ENCODE results near the gene PPFIBP2. TPM values are rescaled to one million over a fixed set of nuclear protein-coding genes. Genes with fewer than 3 reads are reported as not detected.

Gene PPFIBP2
- total RNA-seq, 1 donor from 2014 or later: 65.8 TPM

DNA sequence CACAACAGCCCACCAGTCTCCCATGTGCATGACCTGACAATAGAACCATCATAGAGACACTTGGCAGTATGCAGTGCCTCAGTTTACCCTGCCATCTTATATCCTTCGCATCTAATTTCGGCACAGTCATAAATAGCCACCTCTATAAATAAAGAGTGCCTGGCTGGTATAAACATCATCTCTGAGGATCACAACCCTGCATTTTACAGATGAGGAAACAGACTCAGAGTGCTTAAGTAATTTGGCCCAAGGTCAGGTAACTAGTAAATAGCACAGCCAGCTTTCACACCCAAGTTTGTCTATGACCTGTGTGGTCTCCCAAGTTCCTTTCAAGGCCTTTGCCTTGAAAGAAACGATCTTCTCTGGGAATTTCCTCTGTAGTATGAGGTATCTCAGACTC is 114.9 kb downstream of the PPFIBP2 start:
- no peaks in the 10 kb centered on the region for H3K9me3 Mint-ChIP-seq
- H3K36me3 Mint-ChIP-seq: peaks cover 51% of the 10 kb centered on the region
- peaks cover 8% of the 10 kb centered on the region for H3K4me1 Mint-ChIP-seq
- DNase-seq (ENCODE audit: low spot score in 2 of 2, unreplicated experiment in 2 of 2): no peak
- TF ChIP-seq, protein P1, sequence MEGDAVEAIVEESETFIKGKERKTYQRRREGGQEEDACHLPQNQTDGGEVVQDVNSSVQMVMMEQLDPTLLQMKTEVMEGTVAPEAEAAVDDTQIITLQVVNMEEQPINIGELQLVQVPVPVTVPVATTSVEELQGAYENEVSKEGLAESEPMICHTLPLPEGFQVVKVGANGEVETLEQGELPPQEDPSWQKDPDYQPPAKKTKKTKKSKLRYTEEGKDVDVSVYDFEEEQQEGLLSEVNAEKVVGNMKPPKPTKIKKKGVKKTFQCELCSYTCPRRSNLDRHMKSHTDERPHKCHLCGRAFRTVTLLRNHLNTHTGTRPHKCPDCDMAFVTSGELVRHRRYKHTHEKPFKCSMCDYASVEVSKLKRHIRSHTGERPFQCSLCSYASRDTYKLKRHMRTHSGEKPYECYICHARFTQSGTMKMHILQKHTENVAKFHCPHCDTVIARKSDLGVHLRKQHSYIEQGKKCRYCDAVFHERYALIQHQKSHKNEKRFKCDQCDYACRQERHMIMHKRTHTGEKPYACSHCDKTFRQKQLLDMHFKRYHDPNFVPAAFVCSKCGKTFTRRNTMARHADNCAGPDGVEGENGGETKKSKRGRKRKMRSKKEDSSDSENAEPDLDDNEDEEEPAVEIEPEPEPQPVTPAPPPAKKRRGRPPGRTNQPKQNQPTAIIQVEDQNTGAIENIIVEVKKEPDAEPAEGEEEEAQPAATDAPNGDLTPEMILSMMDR (IDR thresholded peaks at IDR 0.05; ENCODE audit: unreplicated experiment): no peak
- H3K27me3 Mint-ChIP-seq (ENCODE audit: low read depth): no peaks in the 10 kb centered on the region
- H3K4me3 Mint-ChIP-seq: no peak overlapping the region
- H3K27ac Mint-ChIP-seq: no peak overlapping the region

DNA sequence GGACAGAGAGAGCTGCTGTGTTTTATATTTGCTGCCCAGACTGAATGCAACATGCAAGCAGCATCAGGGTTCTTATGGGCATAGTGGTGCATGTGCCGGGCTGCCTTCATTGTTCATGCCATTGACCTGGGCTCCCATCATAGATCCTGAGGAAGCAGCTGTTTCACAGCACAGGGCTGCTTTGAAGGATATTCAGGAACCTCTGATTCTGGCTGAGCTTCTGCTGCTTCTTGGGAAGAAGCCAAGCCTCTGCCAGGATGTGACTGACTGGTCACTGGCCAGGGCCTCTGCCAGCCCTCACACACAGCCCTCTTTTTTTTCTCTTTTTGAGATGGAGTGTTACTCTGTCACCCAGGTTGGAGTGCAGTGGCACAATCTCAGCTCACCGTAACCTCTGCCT is 116.2 kb downstream of the PPFIBP2 start:
- Mint-ChIP-seq H3K27ac (no peak overlapping the region), H3K27me3 (ENCODE audit: low read depth) (no peaks in the 10 kb centered on the region), H3K4me3 (no peak overlapping the region), H3K9me3 (no peaks in the 10 kb centered on the region), H3K36me3 (peaks cover 59% of the 10 kb centered on the region), H3K4me1 (peaks cover 8% of the 10 kb centered on the region)
- TF ChIP-seq, protein P1 (IDR thresholded peaks at IDR 0.05; ENCODE audit: unreplicated experiment): no peak
- no peak for DNase-seq (ENCODE audit: low spot score in 2 of 2, unreplicated experiment in 2 of 2)

DNA sequence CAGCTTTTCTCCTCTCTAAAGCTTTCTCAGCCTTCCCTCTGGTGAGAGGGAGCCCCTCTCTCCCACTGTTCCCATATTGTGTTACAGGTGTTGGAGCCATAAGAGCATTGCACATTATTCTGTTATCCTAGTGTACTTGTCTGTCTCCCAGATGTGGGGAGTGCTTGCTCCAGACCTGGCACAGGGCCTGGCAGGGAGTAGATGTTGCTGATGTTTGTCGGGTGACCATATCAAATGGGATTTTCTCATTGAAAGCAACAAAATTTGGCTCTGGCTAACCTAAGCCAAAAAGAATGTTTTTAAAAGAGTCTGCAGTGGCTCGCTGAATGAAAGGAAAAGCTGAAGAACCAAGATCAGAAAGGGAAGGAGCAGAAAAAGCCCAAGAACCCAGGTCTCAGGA is 118.4 kb downstream of the PPFIBP2 start:
- H3K36me3 Mint-ChIP-seq: peaks cover 60% of the 10 kb centered on the region
- no peak for DNase-seq (ENCODE audit: low spot score in 2 of 2, unreplicated experiment in 2 of 2)
- TF ChIP-seq, protein P1 (IDR thresholded peaks at IDR 0.05; ENCODE audit: unreplicated experiment): no peak
- no peaks in the 10 kb centered on the region for H3K27me3 Mint-ChIP-seq (ENCODE audit: low read depth)
- no peaks in the 10 kb centered on the region for H3K9me3 Mint-ChIP-seq
- H3K4me1 Mint-ChIP-seq: peaks cover 8% of the 10 kb centered on the region
- H3K27ac Mint-ChIP-seq: no peak overlapping the region
- no peak overlapping the region for H3K4me3 Mint-ChIP-seq

DNA sequence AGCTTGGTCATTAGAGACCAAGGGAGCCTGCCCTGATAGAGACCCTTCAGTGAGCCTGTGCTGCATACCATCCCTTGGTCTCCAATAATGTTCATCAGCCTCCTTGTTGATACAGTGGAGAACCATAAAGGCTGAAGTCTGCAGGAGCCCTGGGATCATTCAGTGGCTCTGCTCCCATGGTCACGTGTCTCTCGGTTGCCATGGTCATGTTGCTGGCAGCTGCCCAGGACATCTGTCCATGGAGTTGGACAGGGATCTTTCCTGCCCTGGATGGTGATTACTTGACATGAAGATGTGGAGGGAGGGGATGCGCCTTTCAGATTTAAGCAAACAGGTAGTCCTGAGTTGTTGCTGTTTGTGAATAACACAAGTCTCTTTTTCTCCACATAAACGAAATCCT is 121.3 kb downstream of the PPFIBP2 start:
- H3K27ac Mint-ChIP-seq: no peak overlapping the region
- no peaks in the 10 kb centered on the region for H3K9me3 Mint-ChIP-seq
- DNase-seq (ENCODE audit: low spot score in 2 of 2, unreplicated experiment in 2 of 2): no peak
- no peak overlapping the region for H3K4me3 Mint-ChIP-seq
- TF ChIP-seq, protein P1 (IDR thresholded peaks at IDR 0.05; ENCODE audit: unreplicated experiment): no peak
- H3K4me1 Mint-ChIP-seq: peaks cover 8% of the 10 kb centered on the region
- peaks cover 64% of the 10 kb centered on the region for H3K36me3 Mint-ChIP-seq
- no peaks in the 10 kb centered on the region for H3K27me3 Mint-ChIP-seq (ENCODE audit: low read depth)

DNA sequence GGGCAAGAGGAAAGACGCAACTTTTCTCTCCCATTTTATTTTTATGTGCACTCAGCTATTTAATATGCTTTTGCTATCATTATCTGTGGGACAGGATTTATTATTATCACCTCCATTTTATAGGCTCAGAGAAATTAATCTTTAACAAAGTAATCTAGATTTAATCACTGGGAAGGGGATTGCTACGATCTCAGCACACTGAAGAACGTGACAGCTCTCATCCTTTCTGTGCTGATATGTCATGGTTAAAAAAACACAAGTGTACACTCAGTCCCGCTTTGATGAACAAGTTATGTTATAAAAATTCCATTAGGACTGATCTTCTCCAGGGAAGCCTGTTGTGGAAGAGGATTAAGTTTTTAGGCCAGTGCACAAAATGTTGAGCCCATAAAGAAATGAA is 121.9 kb downstream of the PPFIBP2 start:
- Mint-ChIP-seq H3K36me3 (peaks cover 67% of the 10 kb centered on the region), H3K27me3 (ENCODE audit: low read depth) (no peaks in the 10 kb centered on the region), H3K4me3 (no peak overlapping the region), H3K27ac (no peak overlapping the region), H3K9me3 (no peaks in the 10 kb centered on the region), H3K4me1 (peaks cover 7% of the 10 kb centered on the region)
- DNase-seq (ENCODE audit: low spot score in 2 of 2, unreplicated experiment in 2 of 2): no peak
- TF ChIP-seq, protein P1 (IDR thresholded peaks at IDR 0.05; ENCODE audit: unreplicated experiment): no peak

DNA sequence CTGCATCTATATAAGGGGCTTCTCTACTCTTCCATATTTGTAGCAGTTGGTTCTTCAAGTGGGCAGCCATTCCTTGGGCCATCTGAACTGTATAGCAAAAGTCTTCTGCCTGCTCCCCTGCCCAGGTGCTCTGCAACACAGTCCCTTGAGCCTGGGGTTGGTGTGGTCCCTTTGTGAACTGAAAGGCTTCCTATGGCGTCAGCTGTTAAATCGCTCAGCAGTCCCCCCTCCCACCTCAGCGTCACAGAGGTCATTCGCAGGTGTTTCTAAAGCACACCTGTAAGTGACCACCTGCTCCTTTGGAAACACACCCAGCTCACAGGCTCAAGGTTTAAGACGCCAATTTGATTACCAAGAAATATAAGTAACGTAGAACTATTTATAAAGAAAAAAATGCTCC is 122.6 kb downstream of the PPFIBP2 start:
- H3K36me3 Mint-ChIP-seq: peaks cover 66% of the 10 kb centered on the region
- H3K27ac Mint-ChIP-seq: no peak overlapping the region
- TF ChIP-seq, protein P1 (IDR thresholded peaks at IDR 0.05; ENCODE audit: unreplicated experiment): no peak
- no peaks in the 10 kb centered on the region for H3K9me3 Mint-ChIP-seq
- no peak for DNase-seq (ENCODE audit: low spot score in 2 of 2, unreplicated experiment in 2 of 2)
- H3K27me3 Mint-ChIP-seq (ENCODE audit: low read depth): no peaks in the 10 kb centered on the region
- H3K4me3 Mint-ChIP-seq: no peak overlapping the region
- H3K4me1 Mint-ChIP-seq: peaks cover 1% of the 10 kb centered on the region
